Loucy (cell line): Measurements from ENCODE around the gene ZNF786.
A peak's percentile ranks its signal among the peaks of the same experiment; 100 is the strongest.

Source experiments
- H2AFZ ChIP-seq: fragments of 200-600 bp; sonication (generic); 2 replicates; pipeline ENCODE4 v1.6.0; 2016; ENCODE audit warnings: antibody characterized with exemption, mild to moderate bottlenecking, low read length, moderate library complexity
- H3F3A ChIP-seq: fragments of 200-600 bp; 2 replicates; pipeline ENCODE4 v1.6.0; 2016; ENCODE audit warnings: antibody characterized with exemption, low read depth, mild to moderate bottlenecking
- H3K27me3 ChIP-seq: fragments of 200-600 bp; sonication (generic); 2 replicates; pipeline ENCODE4 v1.6.1; 2014; ENCODE audit warnings: low read length, mild to moderate bottlenecking; ENCODE audit not compliant: insufficient read depth, poor library complexity, severe bottlenecking
- H3K36me3 ChIP-seq: fragments of 200-600 bp; sonication (generic); 2 replicates; pipeline ENCODE4 v1.6.1; 2016; ENCODE audit warnings: low read length; ENCODE audit not compliant: insufficient read depth
- H3K4me1 ChIP-seq: fragments of 200-600 bp; sonication (generic); 2 replicates; pipeline ENCODE4 v1.5.1; 2014; ENCODE audit warnings: low read length, mild to moderate bottlenecking; ENCODE audit not compliant: insufficient read depth, poor library complexity, severe bottlenecking
- H3K4me2 ChIP-seq: fragments of 200-600 bp; sonication (generic); 2 replicates; pipeline ENCODE4 v1.6.0; 2014; ENCODE audit warnings: antibody characterized with exemption, low read length, low read depth, mild to moderate bottlenecking; ENCODE audit not compliant: poor library complexity, severe bottlenecking
- H3K4me3 ChIP-seq: fragments of 200-600 bp; sonication (generic); 2 replicates; pipeline ENCODE4 v1.5.1; 2014; ENCODE audit warnings: low read length, mild to moderate bottlenecking, mixed read lengths; ENCODE audit not compliant: poor library complexity, severe bottlenecking
- H3K79me2 ChIP-seq: fragments of 200-600 bp; sonication (generic); 2 replicates; pipeline ENCODE4 v1.6.1; 2014; ENCODE audit warnings: low read length; ENCODE audit not compliant: insufficient read depth
- H3K9ac ChIP-seq: fragments of 200-600 bp; sonication (generic); 2 replicates; pipeline ENCODE4 v1.6.0; 2014; ENCODE audit warnings: mild to moderate bottlenecking, low read depth, low read length, moderate library complexity; ENCODE audit not compliant: poor library complexity, severe bottlenecking
- H3K9me2 ChIP-seq: fragments of 200-600 bp; sonication (generic); replicated peaks from 2 replicates; pipeline ENCODE4 v1.6.1; 2016; ENCODE audit warnings: low read depth, low read length, mixed read lengths
- H3K9me3 ChIP-seq: fragments of 200-600 bp; sonication (generic); 2 replicates; pipeline ENCODE4 v1.6.1; 2014; ENCODE audit warnings: mild to moderate bottlenecking, antibody characterized with exemption, low read length, low read depth; ENCODE audit not compliant: insufficient read depth
- H4K20me1 ChIP-seq: fragments of 200-600 bp; sonication (generic); 2 replicates; pipeline ENCODE4 v1.6.0; 2014; ENCODE audit warnings: antibody characterized with exemption, low read length, mild to moderate bottlenecking; ENCODE audit not compliant: insufficient read depth, poor library complexity, severe bottlenecking
- CTCF ChIP-seq: fragments of 200-600 bp; sonication (generic); conservative IDR thresholded peaks from 2 replicates; pipeline ENCODE4 v1.5.1; 2014; ENCODE audit warnings: mild to moderate bottlenecking, antibody characterized with exemption, low read length
- EZH2phosphoT487 ChIP-seq: fragments of 200-600 bp; IDR thresholded peaks from 2 replicates; pipeline ENCODE4 v1.6.1; 2018; ENCODE audit warnings: antibody characterized with exemption, mild to moderate bottlenecking, moderate library complexity, borderline replicate concordance

ZNF786 gene

GRCh38 chr7:149027611-149028345 lies 62.7 kb downstream of the ZNF786 start:
- TF ChIP-seq CTCF = no peak
- peak overlapping the region; percentile 99 for H3K9ac ChIP-seq
- H3F3A ChIP-seq = no peaks in the 10 kb centered on the region
- H4K20me1 ChIP-seq = peaks cover 40% of the 10 kb centered on the region
- H3K9me3 ChIP-seq = no peaks in the 10 kb centered on the region
- H3K4me2 ChIP-seq = peak overlapping the region; percentile 94
- H3K4me1 ChIP-seq = peaks cover 49% of the 10 kb centered on the region
- H2AFZ ChIP-seq = peak overlapping the region; percentile 71; the same call in 1 of the 2 replicates
- peaks cover 4% of the 10 kb centered on the region for H3K27me3 ChIP-seq
- H3K79me2 ChIP-seq = peaks cover 53% of the 10 kb centered on the region
- H3K9me2 ChIP-seq = no peaks in the 10 kb centered on the region
- H3K36me3 ChIP-seq = no peaks in the 10 kb centered on the region
- peak overlapping the region; percentile 82 for H3K4me3 ChIP-seq

- no peaks in the 10 kb centered on the region for H3F3A ChIP-seq
- H3K4me1 ChIP-seq = peaks cover 52% of the 10 kb centered on the region
- peaks cover 48% of the 10 kb centered on the region for H4K20me1 ChIP-seq
- no peaks in the 10 kb centered on the region for H3K9me2 ChIP-seq
- no peaks in the 10 kb centered on the region for H3K9me3 ChIP-seq
- no peak overlapping the region for H2AFZ ChIP-seq
- peak overlapping the region; percentile 99 for H3K9ac ChIP-seq
- TF ChIP-seq EZH2phosphoT487 = no peak
- TF ChIP-seq CTCF = no peak
- no peaks in the 10 kb centered on the region for H3K36me3 ChIP-seq
- H3K79me2 ChIP-seq = peaks cover 61% of the 10 kb centered on the region
- H3K4me2 ChIP-seq = peak overlapping the region; percentile 94
- peaks cover 4% of the 10 kb centered on the region for H3K27me3 ChIP-seq
- H3K4me3 ChIP-seq = peak overlapping the region; percentile 82
These were observed 63.5 kb downstream of the ZNF786 start for GRCh38 chr7:149027055-149027454.

GRCh38 chr7:149023662-149024061 lies 66.9 kb downstream of the ZNF786 start:
- peak overlapping the region; percentile 32 for H3K4me3 ChIP-seq
- H2AFZ ChIP-seq = no peak overlapping the region
- H3K79me2 ChIP-seq = peaks cover 78% of the 10 kb centered on the region
- H3K9ac ChIP-seq = peak overlapping the region; percentile 51
- H3K27me3 ChIP-seq = peaks cover 4% of the 10 kb centered on the region
- TF ChIP-seq CTCF (no peak), EZH2phosphoT487 (no peak)
- peak overlapping the region; percentile 54 for H3K4me2 ChIP-seq
- no peaks in the 10 kb centered on the region for H3K9me3 ChIP-seq
- no peaks in the 10 kb centered on the region for H3K9me2 ChIP-seq
- H3F3A ChIP-seq = no peaks in the 10 kb centered on the region
- peaks cover 49% of the 10 kb centered on the region for H4K20me1 ChIP-seq
- peaks cover 15% of the 10 kb centered on the region; the same call in 1 of the 2 replicates for H3K36me3 ChIP-seq
- H3K4me1 ChIP-seq = peaks cover 46% of the 10 kb centered on the region
